Measurements from ENCODE around the gene RTKN. TPM values are rescaled to one million over a fixed set of nuclear protein-coding genes. Genes with fewer than 3 reads are reported as not detected.

The RTKN gene
- total and polyA plus RNA-seq, 2 of the 13 experiments (the other 11 are each of a cell fraction or from before 2014, with no cell fraction given) = 159 to 166 TPM

- TF ChIP-seq RNF219 (CRISPR knock-in tag; IDR thresholded peaks at IDR 0.05) (no peak), PRDM15 (CRISPR knock-in tag; IDR thresholded peaks at IDR 0.05) (peak; percentile 46; the same call in 1 of the 2 replicates), RORA (CRISPR knock-in tag; IDR thresholded peaks at IDR 0.05) (no peak), SRF (IDR thresholded peaks at IDR 0.05; ENCODE audit: low read depth, low read length) (peak; percentile 63; the same call in 1 of the 2 replicates), ZNF557 (CRISPR knock-in tag; IDR thresholded peaks at IDR 0.05) (no peak; the same call in 1 of the 2 replicates), ZNF124 (CRISPR knock-in tag; IDR thresholded peaks at IDR 0.05) (peak; percentile 94), SRSF4 (IDR thresholded peaks at IDR 0.05; ENCODE audit: low read depth, low read length, poor library complexity, severe bottlenecking) (no peak), NFYB (CRISPR knock-in tag; IDR thresholded peaks at IDR 0.05) (peak; percentile 77), RELA (CRISPR knock-in tag; IDR thresholded peaks at IDR 0.05) (peak; percentile 87), ZFP41 (CRISPR knock-in tag; IDR thresholded peaks at IDR 0.05; ENCODE audit: borderline replicate concordance) (peak; percentile 96; the same call in 1 of the 2 replicates), ISX (CRISPR knock-in tag; conservative IDR thresholded peaks at IDR 0.05) (0 out of 2 replicates have a peak, but pooled peaks have one; percentile 66), ISL2 (CRISPR knock-in tag; IDR thresholded peaks at IDR 0.05) (peak; percentile 90), ONECUT2 (CRISPR knock-in tag; IDR thresholded peaks at IDR 0.05) (no peak), USF2 (IDR thresholded peaks at IDR 0.05; ENCODE audit: low read depth, low read length) (no peak), USF2 (CRISPR knock-in tag; IDR thresholded peaks at IDR 0.05; ENCODE audit: borderline replicate concordance) (no peak; the same call in 1 of the 2 replicates), KLF11 (CRISPR knock-in tag; IDR thresholded peaks at IDR 0.05) (peak; percentile 94; the same call in 1 of the 2 replicates), SIX1 (CRISPR knock-in tag; IDR thresholded peaks at IDR 0.05; ENCODE audit: borderline replicate concordance) (peak; percentile 25; the same call in 1 of the 2 replicates), TP53 (CRISPR knock-in tag; conservative IDR thresholded peaks at IDR 0.05) (peak; percentile 88; the same call in 1 of the 2 replicates), ZBTB49 (CRISPR knock-in tag; IDR thresholded peaks at IDR 0.05; ENCODE audit: borderline replicate concordance) (0 out of 2 replicates have a peak, but pooled peaks have one; percentile 31)
Measured at GRCh38 chr2:74472086-74472944, 30.6 kb upstream of the RTKN start, which contains the start of gene MRPL53 (continued).
